ENCODE data around the gene EPS8L1. TPM values are rescaled to one million over a fixed set of nuclear protein-coding genes. Genes with fewer than 3 reads are reported as not detected.

The EPS8L1 gene
- total RNA-seq, 1 donor from 2014 or later, result 54.0 TPM

- Mint-ChIP-seq H3K4me3 (no peak overlapping the region), H3K4me1 (ENCODE audit: unreplicated experiment) (no peaks in the 10 kb centered on the region), H3K27me3 (no peaks in the 10 kb centered on the region), H3K27ac (no peak overlapping the region), H3K36me3 (peaks cover 4% of the 10 kb centered on the region), H3K9me3 (no peaks in the 10 kb centered on the region)
- TF ChIP-seq CTCF (conservative IDR thresholded peaks at IDR 0.05), result no peak
- DNase-seq (ENCODE audit: extremely low spot score, unreplicated experiment), result no peak
These were observed 33.0 kb upstream of the EPS8L1 start for GRCh38 chr19:55042688-55043087.

DNA sequence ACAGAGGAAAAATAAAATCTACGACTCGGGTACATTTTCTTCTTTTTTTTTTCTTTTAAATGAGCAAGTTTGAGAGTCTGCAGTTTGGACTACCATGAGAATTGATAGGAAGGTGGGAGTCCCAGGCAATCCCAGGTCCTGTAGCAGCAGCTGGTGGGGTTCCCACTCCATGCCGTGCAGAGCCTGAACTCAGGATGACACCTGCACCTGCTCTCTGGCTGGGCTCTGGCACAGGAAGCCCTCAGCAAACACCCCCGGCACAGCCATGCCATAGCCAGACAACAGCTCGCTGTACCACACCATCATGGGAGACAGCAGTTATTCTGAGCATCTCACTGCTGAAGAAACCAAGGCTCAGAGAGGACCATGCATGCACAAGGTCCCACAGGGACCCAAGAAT lies 31.4 kb upstream of the EPS8L1 start:
- H3K27me3 Mint-ChIP-seq, result no peaks in the 10 kb centered on the region
- no peak for TF ChIP-seq CTCF (conservative IDR thresholded peaks at IDR 0.05)
- no peak overlapping the region for H3K4me3 Mint-ChIP-seq
- H3K36me3 Mint-ChIP-seq, result peaks cover 4% of the 10 kb centered on the region
- no peak for DNase-seq (ENCODE audit: extremely low spot score, unreplicated experiment)
- no peaks in the 10 kb centered on the region for H3K9me3 Mint-ChIP-seq
- H3K27ac Mint-ChIP-seq, result no peak overlapping the region
- H3K4me1 Mint-ChIP-seq (ENCODE audit: unreplicated experiment), result no peaks in the 10 kb centered on the region

GRCh38 chr19:55044771-55045716 lies 30.6 kb upstream of the EPS8L1 start:
- no peak overlapping the region for H3K27ac Mint-ChIP-seq
- no peak for TF ChIP-seq CTCF (conservative IDR thresholded peaks at IDR 0.05)
- no peak overlapping the region for H3K4me3 Mint-ChIP-seq
- no peaks in the 10 kb centered on the region for H3K9me3 Mint-ChIP-seq
- no peaks in the 10 kb centered on the region for H3K36me3 Mint-ChIP-seq
- H3K4me1 Mint-ChIP-seq (ENCODE audit: unreplicated experiment), result no peaks in the 10 kb centered on the region
- no peak for DNase-seq (ENCODE audit: extremely low spot score, unreplicated experiment)
- no peaks in the 10 kb centered on the region for H3K27me3 Mint-ChIP-seq

- peaks cover 4% of the 10 kb centered on the region for H3K36me3 Mint-ChIP-seq
These were observed 28.6 kb upstream of the EPS8L1 start for GRCh38 chr19:55046975-55047622.

DNA sequence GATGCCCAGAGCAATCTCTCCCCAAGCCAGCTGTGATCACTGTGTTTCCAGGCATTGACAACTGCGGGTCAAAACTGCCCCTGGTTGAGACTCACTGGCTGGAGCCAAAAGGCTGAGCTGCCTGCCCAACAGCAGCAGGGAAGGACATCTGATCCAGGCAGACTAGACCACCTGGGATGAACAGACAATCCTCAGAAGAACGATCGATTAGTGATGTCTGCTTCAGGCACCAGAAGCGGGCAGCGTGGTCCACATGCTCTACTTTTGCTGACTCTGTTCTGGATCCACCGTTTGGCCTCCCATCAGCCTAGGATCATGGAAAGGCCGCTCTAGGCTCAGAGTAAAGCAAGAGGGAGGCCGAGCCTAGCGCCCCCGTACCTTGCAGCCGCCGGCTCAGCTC lies 27.7 kb upstream of the EPS8L1 start:
- no peak overlapping the region for H3K4me3 Mint-ChIP-seq
- no peak overlapping the region for H3K27ac Mint-ChIP-seq
- TF ChIP-seq CTCF (conservative IDR thresholded peaks at IDR 0.05), result no peak
- no peaks in the 10 kb centered on the region for H3K4me1 Mint-ChIP-seq (ENCODE audit: unreplicated experiment)
- no peak for DNase-seq (ENCODE audit: extremely low spot score, unreplicated experiment)
- H3K36me3 Mint-ChIP-seq, result peaks cover 5% of the 10 kb centered on the region
- no peaks in the 10 kb centered on the region for H3K27me3 Mint-ChIP-seq
- H3K9me3 Mint-ChIP-seq, result no peaks in the 10 kb centered on the region

More at GRCh38 chr19:55046975-55047622, 28.6 kb upstream of the EPS8L1 start:
- no peaks in the 10 kb centered on the region for H3K9me3 Mint-ChIP-seq
- no peak for TF ChIP-seq CTCF (conservative IDR thresholded peaks at IDR 0.05)
- no peak for DNase-seq (ENCODE audit: extremely low spot score, unreplicated experiment)
- H3K4me3 Mint-ChIP-seq, result no peak overlapping the region
- no peaks in the 10 kb centered on the region for H3K4me1 Mint-ChIP-seq (ENCODE audit: unreplicated experiment)
- no peaks in the 10 kb centered on the region for H3K27me3 Mint-ChIP-seq
- no peak overlapping the region for H3K27ac Mint-ChIP-seq
